Activated naive CD8-positive, alpha-beta T cell treated with anti-CD3 and anti-CD28 coated beads, Interleukin-2, amount 50 U/mL, for 24 hours (primary cell): ENCODE measurements around the gene ZNF200.
A peak's percentile ranks its signal among the peaks of the same experiment; 100 is the strongest.
"Not testable (repeated sequence)": the region's sequence is repeated elsewhere in the genome, so short reads cannot be mapped to it uniquely, and the experiment has no call there.

Source experiments
- ATAC-seq: fragments of 150-1000 bp; cut with Tn5 transposase; one replicate; pipeline ENCODE4 v1.10.0; 2021
- DNase-seq: peaks from one replicate; pipeline ENCODE4 v3.0.0; 2021
- H3K27ac Mint-ChIP-seq: one replicate; pipeline ENCODE4 v1.8.0; 2021; ENCODE audit warnings: mild to moderate bottlenecking, mixed read lengths
- H3K27me3 Mint-ChIP-seq: one replicate; pipeline ENCODE4 v1.8.0; 2021; ENCODE audit warnings: mixed read lengths
- H3K36me3 Mint-ChIP-seq: one replicate; pipeline ENCODE4 v1.8.0; 2021; ENCODE audit warnings: low read depth, mixed read lengths
- H3K4me1 Mint-ChIP-seq: one replicate; pipeline ENCODE4 v1.8.0; 2021; ENCODE audit warnings: mixed read lengths
- H3K4me3 Mint-ChIP-seq: one replicate; pipeline ENCODE4 v1.8.0; 2021; ENCODE audit warnings: mild to moderate bottlenecking, moderate library complexity, mixed read lengths
- H3K9me3 Mint-ChIP-seq: one replicate; pipeline ENCODE4 v1.8.0; 2021; ENCODE audit warnings: mixed read lengths

The ZNF200 gene

GRCh38 chr16:3198334-3199072, 36.5 kb downstream of the ZNF200 start:
- H3K9me3 Mint-ChIP-seq = no peaks in the 10 kb centered on the region
- no peak overlapping the region for H3K4me3 Mint-ChIP-seq
- peaks cover 3% of the 10 kb centered on the region for H3K4me1 Mint-ChIP-seq
- DNase-seq = no peak
- H3K36me3 Mint-ChIP-seq = no peaks in the 10 kb centered on the region
- no peak overlapping the region for H3K27ac Mint-ChIP-seq
- no peak for ATAC-seq
- peaks cover 32% of the 10 kb centered on the region for H3K27me3 Mint-ChIP-seq

DNA sequence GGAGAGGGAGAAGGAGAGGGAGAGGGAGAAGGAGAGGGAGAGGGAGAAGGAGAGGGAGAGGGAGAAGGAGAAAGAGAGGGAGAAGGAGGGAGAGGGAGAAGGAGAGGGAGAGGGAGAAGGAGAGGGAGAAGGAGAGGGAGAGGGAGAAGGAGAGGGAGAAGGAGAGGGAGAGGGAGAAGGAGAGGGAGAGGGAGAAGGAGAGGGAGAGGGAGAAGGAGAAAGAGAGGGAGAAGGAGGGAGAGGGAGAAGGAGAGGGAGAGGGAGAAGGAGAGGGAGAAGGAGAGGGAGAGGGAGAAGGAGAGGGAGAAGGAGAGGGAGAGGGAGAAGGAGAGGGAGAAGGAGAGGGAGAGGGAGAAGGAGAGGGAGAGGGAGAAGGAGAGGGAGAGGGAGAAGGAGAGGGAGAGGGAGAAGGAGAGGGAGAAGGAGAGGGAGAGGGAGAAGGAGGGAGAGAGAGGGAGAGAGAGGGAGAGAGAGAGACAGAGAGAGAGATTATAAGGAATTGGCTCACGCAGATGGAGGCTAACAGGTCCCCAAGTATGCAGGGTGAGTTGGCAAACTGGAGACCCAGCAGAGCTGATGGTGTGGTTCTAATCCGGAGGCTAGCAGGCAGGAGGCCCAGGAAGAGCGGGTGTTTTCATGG, 37.1 kb downstream of the ZNF200 start:
- not testable (repeated sequence) for H3K4me1 Mint-ChIP-seq, ATAC-seq, H3K4me3 Mint-ChIP-seq, DNase-seq, H3K36me3 Mint-ChIP-seq, H3K27ac Mint-ChIP-seq, H3K9me3 Mint-ChIP-seq
- peaks cover 32% of the 10 kb centered on the region for H3K27me3 Mint-ChIP-seq

- Mint-ChIP-seq H3K4me3 (no peak overlapping the region), H3K4me1 (peaks cover 13% of the 10 kb centered on the region), H3K9me3 (no peaks in the 10 kb centered on the region), H3K36me3 (peaks cover 4% of the 10 kb centered on the region), H3K27me3 (peaks cover 45% of the 10 kb centered on the region), H3K27ac (no peak overlapping the region)
- ATAC-seq (no peak), DNase-seq (no peak)
Measured at GRCh38 chr16:3195975-3196374, 39.0 kb downstream of the ZNF200 start.

- H3K36me3 Mint-ChIP-seq = peaks cover 4% of the 10 kb centered on the region
Measured at GRCh38 chr16:3194792-3195191, 40.2 kb downstream of the ZNF200 start.

GRCh38 chr16:3193221-3194212, 41.4 kb downstream of the ZNF200 start:
- Mint-ChIP-seq H3K4me3 (no peak overlapping the region), H3K9me3 (no peaks in the 10 kb centered on the region), H3K27ac (no peak overlapping the region), H3K4me1 (peaks cover 37% of the 10 kb centered on the region), H3K27me3 (peaks cover 68% of the 10 kb centered on the region), H3K36me3 (peaks cover 6% of the 10 kb centered on the region)
- no peak for ATAC-seq
- no peak for DNase-seq

More at GRCh38 chr16:3194792-3195191, 40.2 kb downstream of the ZNF200 start:
- no peak overlapping the region for H3K4me3 Mint-ChIP-seq
- H3K9me3 Mint-ChIP-seq = no peaks in the 10 kb centered on the region
- H3K27me3 Mint-ChIP-seq = peaks cover 57% of the 10 kb centered on the region
- H3K27ac Mint-ChIP-seq = no peak overlapping the region
- ATAC-seq (no peak), DNase-seq (no peak)
- H3K4me1 Mint-ChIP-seq = peaks cover 25% of the 10 kb centered on the region

DNA sequence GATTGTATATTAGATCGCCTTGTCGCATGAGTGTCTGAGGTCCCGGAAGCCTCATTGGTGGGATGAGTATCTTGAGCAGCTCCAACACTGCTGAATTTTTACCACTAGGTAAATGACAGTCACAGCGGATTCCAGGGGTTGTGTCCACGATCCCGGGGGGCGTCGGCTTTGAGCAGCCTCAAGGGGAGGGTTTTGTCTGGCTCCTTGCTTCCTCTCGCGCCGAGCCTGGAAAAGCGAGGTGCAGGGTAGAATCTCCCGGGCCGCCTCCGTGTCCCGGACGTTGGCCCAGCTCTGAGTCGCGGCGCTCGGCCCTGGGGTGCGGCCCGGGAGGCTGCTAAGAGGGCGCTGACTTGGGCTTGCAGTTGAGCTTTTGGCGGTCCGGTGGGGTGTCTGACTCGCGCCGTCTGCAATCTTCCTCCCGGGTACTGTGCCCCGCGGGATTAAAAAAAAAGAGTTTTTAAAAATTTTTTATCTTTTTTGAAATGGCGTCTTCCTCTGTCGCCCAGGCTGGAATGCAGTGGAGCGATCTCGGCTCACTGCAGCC, 42.4 kb downstream of the ZNF200 start:
- H3K4me3 Mint-ChIP-seq = no peak overlapping the region
- no peak overlapping the region for H3K27ac Mint-ChIP-seq
- DNase-seq (no peak), ATAC-seq (no peak)
- peaks cover 44% of the 10 kb centered on the region for H3K4me1 Mint-ChIP-seq
- peaks cover 72% of the 10 kb centered on the region for H3K27me3 Mint-ChIP-seq
- peaks cover 8% of the 10 kb centered on the region for H3K36me3 Mint-ChIP-seq
- no peaks in the 10 kb centered on the region for H3K9me3 Mint-ChIP-seq

- DNase-seq (no peak), ATAC-seq (no peak)
- H3K27me3 Mint-ChIP-seq = peaks cover 76% of the 10 kb centered on the region
- H3K4me1 Mint-ChIP-seq = peaks cover 50% of the 10 kb centered on the region
- H3K4me3 Mint-ChIP-seq = peak overlapping the region; percentile 79
- no peaks in the 10 kb centered on the region for H3K9me3 Mint-ChIP-seq
- H3K36me3 Mint-ChIP-seq = peaks cover 8% of the 10 kb centered on the region
- H3K27ac Mint-ChIP-seq = peak overlapping the region; percentile 86
Measured at GRCh38 chr16:3190949-3191353, 44.0 kb downstream of the ZNF200 start.

GRCh38 chr16:3189869-3190268, 45.1 kb downstream of the ZNF200 start:
- H3K36me3 Mint-ChIP-seq = peaks cover 8% of the 10 kb centered on the region
- no peak for ATAC-seq
- peak overlapping the region; percentile 79 for H3K4me3 Mint-ChIP-seq
- peak overlapping the region; percentile 94 for H3K27ac Mint-ChIP-seq
- H3K4me1 Mint-ChIP-seq = peaks cover 50% of the 10 kb centered on the region
- no peaks in the 10 kb centered on the region for H3K9me3 Mint-ChIP-seq
- no peak for DNase-seq
- peaks cover 76% of the 10 kb centered on the region for H3K27me3 Mint-ChIP-seq

DNA sequence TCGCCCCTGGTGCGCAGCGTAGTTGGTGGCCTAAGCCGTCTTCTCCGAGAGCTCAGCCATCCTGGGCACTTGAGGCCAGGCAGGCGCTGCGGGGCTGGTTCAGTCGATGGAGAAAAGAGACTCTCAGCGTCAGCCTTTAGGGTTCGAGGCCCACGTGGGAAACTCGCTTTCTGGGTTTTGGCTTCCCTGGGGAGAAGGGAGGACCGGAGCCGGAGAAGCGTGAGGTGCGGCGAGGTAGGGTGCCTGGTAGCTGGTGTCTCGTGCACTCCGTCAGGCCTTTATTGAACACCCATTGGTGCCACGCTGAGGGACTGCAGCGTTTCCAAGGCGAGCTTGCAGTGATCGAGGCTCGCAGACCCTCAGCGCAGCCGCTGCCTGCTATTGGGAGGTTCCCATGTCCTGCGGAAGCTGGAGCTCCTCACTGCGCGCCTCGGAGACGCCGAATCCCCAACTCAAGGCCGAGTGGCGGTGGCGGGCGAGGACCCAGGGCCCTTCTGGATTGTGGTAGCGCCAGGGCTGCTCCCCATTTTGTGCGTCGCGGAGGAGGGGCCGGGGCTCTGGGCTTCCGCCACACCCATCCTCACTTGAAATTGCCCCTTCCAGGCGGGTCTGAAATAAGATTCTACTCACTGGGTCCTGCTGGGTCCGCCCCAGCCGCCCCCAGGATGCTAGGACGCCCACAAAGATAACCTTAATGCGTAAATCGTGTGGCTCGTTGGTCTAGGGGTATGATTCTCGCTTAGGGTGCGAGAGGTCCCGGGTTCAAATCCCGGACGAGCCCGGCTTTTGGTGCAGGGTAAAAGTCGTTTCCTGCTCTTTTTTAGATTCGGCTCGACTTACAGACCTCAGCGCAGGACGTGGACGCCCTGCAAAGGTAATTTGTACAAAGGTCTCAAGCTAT, 45.8 kb downstream of the ZNF200 start:
- ATAC-seq = peak; percentile 50
- H3K4me1 Mint-ChIP-seq = peaks cover 50% of the 10 kb centered on the region

DNA sequence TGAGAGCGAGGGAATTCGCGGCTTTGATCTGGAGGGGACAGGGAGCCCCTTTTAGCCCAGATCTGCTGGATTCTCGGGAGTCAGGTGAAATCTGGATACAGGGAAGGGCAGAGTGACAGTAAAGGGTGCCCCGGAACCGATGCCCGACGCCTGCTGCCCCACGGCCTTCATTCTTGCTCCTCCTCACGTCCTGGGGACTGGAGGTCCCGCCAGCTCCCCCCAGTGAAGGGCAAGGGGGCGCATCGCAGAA, 46.4 kb downstream of the ZNF200 start:
- Mint-ChIP-seq H3K36me3 (peaks cover 12% of the 10 kb centered on the region), H3K4me3 (peak overlapping the region; percentile 79), H3K27ac (peak overlapping the region; percentile 94), H3K9me3 (no peaks in the 10 kb centered on the region), H3K27me3 (peaks cover 73% of the 10 kb centered on the region), H3K4me1 (peaks cover 55% of the 10 kb centered on the region)
- no peak for ATAC-seq
- no peak for DNase-seq

More for the DNA sequence above, 45.8 kb downstream of the ZNF200 start:
- H3K27me3 Mint-ChIP-seq = peaks cover 73% of the 10 kb centered on the region
- peak overlapping the region; percentile 94 for H3K27ac Mint-ChIP-seq
- H3K9me3 Mint-ChIP-seq = no peaks in the 10 kb centered on the region
- H3K4me3 Mint-ChIP-seq = peak overlapping the region; percentile 79
- DNase-seq = peak; percentile 80
- H3K36me3 Mint-ChIP-seq = peaks cover 10% of the 10 kb centered on the region

DNA sequence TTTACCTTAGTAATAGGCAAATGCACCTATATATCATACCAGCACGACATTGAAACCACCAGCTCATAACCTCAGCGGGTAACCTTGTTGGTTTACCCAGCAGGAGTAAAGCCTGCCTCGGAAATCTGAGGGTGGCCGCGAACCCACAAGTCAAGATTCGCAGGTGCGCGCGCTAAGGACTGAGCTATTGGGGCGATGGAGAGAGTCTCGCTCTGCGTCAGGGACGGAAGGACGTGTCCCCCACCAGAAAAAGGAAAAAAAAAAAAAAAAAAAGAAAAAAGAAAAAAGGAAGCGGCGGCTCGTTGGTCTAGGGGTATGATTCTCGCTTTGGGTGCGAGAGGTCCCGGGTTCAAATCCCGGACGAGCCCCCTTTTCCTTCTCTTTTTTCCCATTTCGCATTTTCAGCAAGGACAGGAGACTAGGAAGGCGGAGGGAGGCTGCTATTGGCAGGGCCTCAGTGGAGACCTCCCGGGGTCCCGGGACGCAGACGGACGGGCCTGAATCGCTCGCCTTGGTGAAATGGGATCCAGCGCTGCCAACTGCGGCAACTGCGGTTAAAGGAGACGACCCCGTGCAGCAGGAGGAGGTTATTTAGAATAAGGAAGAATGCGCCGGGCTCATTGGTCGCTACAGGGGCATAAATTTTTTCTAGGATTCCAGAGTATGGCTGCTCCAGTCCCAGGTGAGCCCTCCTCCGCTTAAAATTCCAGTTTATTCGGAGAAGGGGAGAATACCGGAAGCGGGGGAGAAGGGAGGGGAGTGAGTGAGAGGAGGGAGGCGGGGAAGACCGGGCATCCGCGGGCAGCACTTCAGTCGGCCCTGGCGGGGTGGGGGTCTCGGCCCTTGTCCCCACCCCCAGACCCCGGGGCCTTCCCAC, 46.9 kb downstream of the ZNF200 start, which contains the start of gene OR1F1:
OR1F1 (plus strand) TSS at position 407 of the 877 bp plus-strand sequence.
- Mint-ChIP-seq H3K36me3 (peaks cover 12% of the 10 kb centered on the region), H3K4me1 (peaks cover 61% of the 10 kb centered on the region), H3K4me3 (peak within 1 kb of the TSS; percentile 79), H3K9me3 (no peaks in the 10 kb centered on the region), H3K27ac (peak within 1 kb of the TSS; percentile 94), H3K27me3 (peaks cover 74% of the 10 kb centered on the region)
- ATAC-seq (peak; percentile 33), DNase-seq (peak; percentile 78)

GRCh38 chr16:3186946-3187690, 47.8 kb downstream of the ZNF200 start:
- DNase-seq = no peak
- H3K9me3 Mint-ChIP-seq = no peaks in the 10 kb centered on the region
- peaks cover 76% of the 10 kb centered on the region for H3K27me3 Mint-ChIP-seq
- peaks cover 65% of the 10 kb centered on the region for H3K4me1 Mint-ChIP-seq
- H3K36me3 Mint-ChIP-seq = peaks cover 15% of the 10 kb centered on the region
- no peak for ATAC-seq
- no peak overlapping the region for H3K4me3 Mint-ChIP-seq
- peak overlapping the region; percentile 92 for H3K27ac Mint-ChIP-seq
